HepG2 (cell line): ENCODE results near the gene PKP3. TPM values are rescaled to one million over a fixed set of nuclear protein-coding genes. Genes with fewer than 3 reads are reported as not detected.

Experiments used
- ATAC-seq: fragments of 200-7000 bp; cut with Tn5 transposase; 3 replicates; pipeline ENCODE4 v1.9.1; 2020; ENCODE audit warnings: mild to moderate bottlenecking, moderate library complexity
- BruUV-seq: library from RNA; stranded (reverse); fragments of 400-500 nt; replicated peaks from 2 replicates; lab custom pipeline; 2021; lab: Mats Ljungman, UMichigan
- CTCF ChIA-PET: fragments of 300-600 bp; formaldehyde crosslinking; extraction: SDS; loops from one replicate; lab custom pipeline; 2021; ENCODE audit warnings: low total read pairs, inconsistent platforms, low intra/inter-chr PET ratio; lab: Yijun Ruan, JAX
- POLR2A ChIA-PET: fragments of 350-600 bp; sonication (Branson Sonifier 250); formaldehyde crosslinking; loops from one replicate; lab custom pipeline; 2020; ENCODE audit warnings: antibody characterized with exemption, inconsistent platforms; lab: Yijun Ruan, JAX
- DNase-seq: peaks from one replicate; pipeline ENCODE4 v3.0.0-alpha.2; 2015; ENCODE audit warnings: low spot score
- FAIRE-seq: peaks from 3 replicates; lab custom pipeline; 2011; peaks lifted over from hg19 to GRCh38; lab: Jason Lieb, UNC
- H2AFZ ChIP-seq: one replicate; pipeline ENCODE4 v1.6.1; 2011; ENCODE audit warnings: low read length, inconsistent platforms
- H3K27ac ChIP-seq: fragments of 300-600 bp; 3 replicates; pipeline ENCODE4 v1.8.0; 2011; ENCODE audit warnings: mixed run types, mild to moderate bottlenecking, mixed read lengths, low read length, inconsistent platforms; ENCODE audit not compliant: insufficient read depth; ENCODE audit errors: extremely low read length
- H3K27me3 ChIP-seq, 2 experiments: fragments of 200-600 bp in 1 of 2; 2 replicates in 1 of 2; 3 replicates in 1 of 2; pipeline versions ENCODE4 v1.6.0 to v1.8.0; 2011; ENCODE audit warnings: low read length in 2 of 2, mild to moderate bottlenecking in 2 of 2, moderate library complexity in 2 of 2, inconsistent platforms in 1 of 2; ENCODE audit not compliant: insufficient read depth in 2 of 2, control insufficient read depth in 1 of 2
- H3K36me3 ChIP-seq, 2 experiments: fragments of 200-600 bp in 1 of 2; replicated peaks in 1 of 2; 2 replicates in 1 of 2; 3 replicates in 1 of 2; pipeline versions ENCODE4 v1.5.1 to v1.8.0; 2011; ENCODE audit warnings: low read length in 2 of 2, inconsistent platforms in 1 of 2; ENCODE audit not compliant: insufficient read depth in 2 of 2, control insufficient read depth in 1 of 2
- H3K4me1 ChIP-seq: 2 replicates; pipeline ENCODE4 v1.5.1; 2012; ENCODE audit warnings: low read length, inconsistent platforms; ENCODE audit not compliant: insufficient read depth
- H3K4me2 ChIP-seq: 2 replicates; pipeline ENCODE4 v1.6.0; 2011; ENCODE audit warnings: low read depth, low read length, inconsistent platforms
- H3K4me3 ChIP-seq, 3 experiments: fragments of 200-600 bp in 1 of 3; sonication (generic), shearing (Covaris generic) in 1 of 3; replicated peaks in 1 of 3; 2 replicates each; pipeline ENCODE4 v1.5.1; 2011 to 2016; ENCODE audit warnings: low read length in 3 of 3, inconsistent platforms in 2 of 3, low read depth in 2 of 3, mild to moderate bottlenecking in 2 of 3, control low read depth in 1 of 3, mixed read lengths in 1 of 3; ENCODE audit not compliant: insufficient read depth in 1 of 3
- H3K79me2 ChIP-seq: one replicate; pipeline ENCODE4 v1.6.1; 2011; ENCODE audit warnings: low read length, inconsistent platforms; ENCODE audit not compliant: insufficient read depth
- H3K9ac ChIP-seq: 2 replicates; pipeline ENCODE4 v1.6.0; 2011; ENCODE audit warnings: mild to moderate bottlenecking, low read depth, low read length, inconsistent platforms; ENCODE audit not compliant: insufficient read depth
- H3K9me3 ChIP-seq: 2 replicates; pipeline ENCODE4 v1.5.1; 2012; ENCODE audit warnings: mild to moderate bottlenecking, low read length
- H4K20me1 ChIP-seq: 2 replicates; pipeline ENCODE4 v1.6.0; 2011; ENCODE audit warnings: inconsistent platforms, mild to moderate bottlenecking, low read length, moderate library complexity; ENCODE audit not compliant: insufficient read depth
- AGO2 ChIP-seq: fragments of 200-400 bp; formaldehyde crosslinking; optimal IDR thresholded peaks from 2 replicates; pipeline ENCODE3; 2017; ENCODE audit warnings: mild to moderate bottlenecking, low read depth, low read length, moderate library complexity
- ATF3 ChIP-seq: sonication (generic); formaldehyde crosslinking; IDR thresholded peaks from 2 replicates; pipeline ENCODE4 v1.4.0; 2020; ENCODE audit warnings: missing genetic modification reagents
- CEBPB ChIP-seq: IDR thresholded peaks from 2 replicates; pipeline ENCODE4 v1.6.1; 2011; ENCODE audit warnings: low read depth, low read length, improper control_type of control experiment, borderline replicate concordance
- MAX ChIP-seq: IDR thresholded peaks from 2 replicates; pipeline ENCODE4 v1.6.1; 2012; ENCODE audit warnings: inconsistent platforms
- MBD4 ChIP-seq: IDR thresholded peaks from 2 replicates; pipeline ENCODE4 v1.6.1; 2012; ENCODE audit warnings: low read length, inconsistent platforms, borderline replicate concordance
- MTF2 ChIP-seq: sonication (generic); formaldehyde crosslinking; IDR thresholded peaks from 2 replicates; pipeline ENCODE4 v1.5.0; 2020; ENCODE audit warnings: missing genetic modification reagents, borderline replicate concordance
- NFIB ChIP-seq: sonication (generic); formaldehyde crosslinking; IDR thresholded peaks from 2 replicates; pipeline ENCODE4 v1.9.0; 2021; ENCODE audit warnings: missing genetic modification reagents, mild to moderate bottlenecking, borderline replicate concordance
- NFYB ChIP-seq: sonication (generic); formaldehyde crosslinking; IDR thresholded peaks from 2 replicates; pipeline ENCODE4 v1.4.0; 2020; ENCODE audit warnings: missing genetic modification reagents
- PCBP1 ChIP-seq: fragments of 200-400 bp; formaldehyde crosslinking; IDR thresholded peaks from 2 replicates; pipeline ENCODE4 v1.6.1; 2017; ENCODE audit warnings: mild to moderate bottlenecking, low read depth, low read length, borderline replicate concordance
- SALL1 ChIP-seq: sonication (generic); formaldehyde crosslinking; IDR thresholded peaks from 2 replicates; pipeline ENCODE4 v1.8.0; 2022; ENCODE audit warnings: mild to moderate bottlenecking, missing genetic modification reagents
- SNAPC5 ChIP-seq: sonication (generic); formaldehyde crosslinking; IDR thresholded peaks from 2 replicates; pipeline ENCODE4 v1.8.1; 2023; ENCODE audit warnings: mild to moderate bottlenecking, missing genetic modification reagents, borderline replicate concordance
- TFDP1 ChIP-seq: IDR thresholded peaks from 2 replicates; pipeline ENCODE4 v1.6.1; 2016; ENCODE audit warnings: missing compliant biosample characterization, missing genetic modification reagents, borderline replicate concordance
- ZNF101 ChIP-seq: sonication (generic); formaldehyde crosslinking; IDR thresholded peaks from 2 replicates; pipeline ENCODE4 v1.4.0; 2020; ENCODE audit warnings: mild to moderate bottlenecking, low read depth, missing genetic modification reagents, borderline replicate concordance
- ZNF556 ChIP-seq: sonication (generic); formaldehyde crosslinking; IDR thresholded peaks from 2 replicates; pipeline ENCODE4 v1.4.0; 2020; ENCODE audit warnings: mild to moderate bottlenecking, missing genetic modification reagents, borderline replicate concordance
- ZNF569 ChIP-seq: sonication (generic); formaldehyde crosslinking; IDR thresholded peaks from 2 replicates; pipeline ENCODE4 v1.5.0; 2020; ENCODE audit warnings: mild to moderate bottlenecking, missing genetic modification reagents, moderate library complexity, borderline replicate concordance
- ZNF747 ChIP-seq: sonication (generic); formaldehyde crosslinking; IDR thresholded peaks from 2 replicates; pipeline ENCODE4 v1.8.1; 2023; ENCODE audit warnings: missing genetic modification reagents, mild to moderate bottlenecking, borderline replicate concordance
- ZNF788 ChIP-seq: sonication (generic); formaldehyde crosslinking; IDR thresholded peaks from 2 replicates; pipeline ENCODE4 v1.5.0; 2020; ENCODE audit warnings: mild to moderate bottlenecking, missing genetic modification reagents, borderline replicate concordance
- ZNF83 ChIP-seq: sonication (generic); formaldehyde crosslinking; IDR thresholded peaks from 2 replicates; pipeline ENCODE4 v1.4.0; 2020; ENCODE audit warnings: missing genetic modification reagents, mild to moderate bottlenecking, borderline replicate concordance
- ZNF891 ChIP-seq: sonication (generic); formaldehyde crosslinking; IDR thresholded peaks from 2 replicates; pipeline ENCODE4 v1.5.0; 2020; ENCODE audit warnings: mild to moderate bottlenecking, missing genetic modification reagents
- WGBS: methylation state at CpG from one replicate; pipeline ENCODE4 v1.1.6; 2017; ENCODE audit warnings: low lambda C conversion rate; 5-methylcytosine and 5-hydroxymethylcytosine counted together
- in situ Hi-C: cut with HindIII; loops from 2 replicates; pipeline ENCODE4 v1.10.0; 2017; ENCODE audit warnings: low pct_unique_long_range_greater_than_20kb; ENCODE audit not compliant: extremely low pct_ligation_motif_present
- intact Hi-C: fragments of 100-400 bp; cut with micrococcal nuclease; formaldehyde crosslinking; loops from one replicate; pipeline ENCODE4 v1.10.0; 2022; ENCODE audit not compliant: unreplicated experiment
- polyA plus RNA-seq, 8 experiments: library from polyadenylated mRNA; depleted of rRNA in 3 of 8; stranded (reverse) in 7 of 8; unstranded in 1 of 8; fragments of >200 nt; fragmentation: Illumina TruSeq in 4 of 8; extraction: Trizol in 4 of 8; gene quantifications; 2 replicates each; pipeline versions ENCODE4 v1.2.1 to v1.2.3, GENCODE V29; 2011 to 2016; ENCODE audit warnings: low read depth in 4 of 8, missing spikeins in 1 of 8, mixed read lengths in 1 of 8; ENCODE audit not compliant: insufficient read depth in 1 of 8
- total RNA-seq, 5 experiments: library from RNA; depleted of rRNA; stranded (reverse); fragments of >200 nt; fragmentation: Illumina TruSeq; extraction: Trizol; gene quantifications; 2 replicates each; pipeline ENCODE4 v1.2.3, GENCODE V29; 2016; ENCODE audit warnings: low read depth in 1 of 5

PKP3 gene
- total and polyA plus RNA-seq, 2 of the 13 experiments (the other 11 are each of a cell fraction or from before 2014, with no cell fraction given), result 18.0 to 28.7 TPM

- Histone ChIP-seq H4K20me1 (no peaks in the 10 kb centered on the region), H3K4me1 (peaks cover 51% of the 10 kb centered on the region), H3K9me3 (peaks cover 2% of the 10 kb centered on the region), H3K27ac (peak overlapping the region; percentile 95), H3K36me3 (no peaks in the 10 kb centered on the region), H3K4me2 (peak overlapping the region; percentile 86), H3K9ac (peak overlapping the region; percentile 89), H3K4me3 (peak overlapping the region; percentile 28 to 70 (median 46); a peak in 5 of 6 replicates), H3K27me3 (peaks cover 0 to 3% of the 10 kb centered on the region in 2 experiments; a peak in 1 of 5 replicates), H2AFZ (no peak overlapping the region), H3K79me2 (no peaks in the 10 kb centered on the region)
- peak; percentile 90 for DNase-seq
- ATAC-seq, result peak; percentile 82
- no peak for FAIRE-seq
- 3% methylated on average over 7 of the region's 76 CpGs for WGBS
- POLR2A ChIA-PET, result interaction anchor here (0.6 to 5.0 kb wide), 25 partner anchors 9 to 351 kb away, joined by 3 to 85 read pairs (median 4); partner anchors contain the start of genes BET1L, EPS8L2, IFITM2 and RIC8A
- intact Hi-C loops (loop anchor here (5.0 kb wide), 1 partner anchor 49 kb away; the partner anchor contains the start of gene IFITM2), in situ Hi-C loops (no loop called here)
- BruUV-seq, result TSS peak; percentile 87
- CTCF ChIA-PET, result no interaction called here
- TF ChIP-seq ZNF83 (CRISPR knock-in tag), result no peak
- peak; percentile 73; the same call in 1 of the 2 replicates for TF ChIP-seq ZNF891 (CRISPR knock-in tag)
- peak; percentile 99 for TF ChIP-seq AGO2
- TF ChIP-seq ZNF788 (CRISPR knock-in tag), result peak; percentile 96
- TF ChIP-seq MBD4, result no peak
- TF ChIP-seq ZNF569 (CRISPR knock-in tag), result no peak
- no peak for TF ChIP-seq SNAPC5 (CRISPR knock-in tag)
- no peak for TF ChIP-seq PCBP1
- TF ChIP-seq CEBPB, result no peak
- TF ChIP-seq ZNF101 (CRISPR knock-in tag), result 0 out of 2 replicates have a peak, but pooled peaks have one; percentile 46
- TF ChIP-seq MTF2, result no peak
- 0 out of 2 replicates have a peak, but pooled peaks have one; percentile 54 for TF ChIP-seq ZNF556 (CRISPR knock-in tag)
- peak; percentile 71 for TF ChIP-seq SALL1
- TF ChIP-seq MAX, result peak; percentile 85; the same call in 1 of the 2 replicates
- TF ChIP-seq NFYB (CRISPR knock-in tag), result no peak; the same call in 1 of the 2 replicates
- TF ChIP-seq ATF3 (CRISPR knock-in tag), result peak; percentile 27; the same call in 1 of the 2 replicates
- TF ChIP-seq NFIB (CRISPR knock-in tag), result no peak
- TF ChIP-seq ZNF747 (CRISPR knock-in tag), result peak; percentile 91; the same call in 1 of the 2 replicates
- peak; percentile 67; the same call in 1 of the 2 replicates for TF ChIP-seq TFDP1
Measured at GRCh38 chr11:355581-356458, 38.2 kb upstream of the PKP3 start.
